HG03469 (cell line): Measurements from ENCODE around the gene GINS2.

Source experiments
- ATAC-seq: cut with Tn5 transposase; IDR thresholded peaks from one replicate; pipeline ENCODE4 v1.9.1; 2021; ENCODE audit warnings: mild to moderate bottlenecking, moderate library complexity, moderate number of reproducible peaks; ENCODE audit not compliant: unreplicated experiment

Gene GINS2

GRCh38 chr16:85690469-85691064, 1.8 kb upstream of the GINS2 start:
- ATAC-seq = no peak

GRCh38 chr16:85689950-85690320, 1.2 kb upstream of the GINS2 start:
- no peak for ATAC-seq

GRCh38 chr16:85689285-85689949, 663 bp upstream of the GINS2 start:
- ATAC-seq = no peak

GRCh38 chr16:85687651-85688471, 893 bp downstream of the GINS2 start:
- no peak for ATAC-seq

- no peak for ATAC-seq
These were observed 1.7 kb downstream of the GINS2 start for GRCh38 chr16:85686912-85687591.

GRCh38 chr16:85685251-85685650, 3.5 kb downstream of the GINS2 start:
- ATAC-seq = no peak

- no peak for ATAC-seq
These were observed 5.4 kb downstream of the GINS2 start for GRCh38 chr16:85683363-85683762.

GRCh38 chr16:85682516-85682915, 6.2 kb downstream of the GINS2 start:
- ATAC-seq = no peak

GRCh38 chr16:85681255-85681654, 7.5 kb downstream of the GINS2 start:
- no peak for ATAC-seq

GRCh38 chr16:85680352-85680944, 8.3 kb downstream of the GINS2 start:
- no peak for ATAC-seq

- ATAC-seq = no peak
These were observed 8.9 kb downstream of the GINS2 start for GRCh38 chr16:85679870-85680269.

- no peak for ATAC-seq
These were observed 9.9 kb downstream of the GINS2 start for GRCh38 chr16:85678821-85679220.

GRCh38 chr16:85678016-85678415, 10.7 kb downstream of the GINS2 start:
- ATAC-seq = no peak

GRCh38 chr16:85677383-85677967, 11.3 kb downstream of the GINS2 start:
- ATAC-seq = no peak

GRCh38 chr16:85676466-85676865, 12.3 kb downstream of the GINS2 start:
- ATAC-seq = no peak

- no peak for ATAC-seq
These were observed 13.4 kb downstream of the GINS2 start for GRCh38 chr16:85675251-85675874.

GRCh38 chr16:85674828-85675227, 13.9 kb downstream of the GINS2 start:
- ATAC-seq = no peak

- ATAC-seq = no peak
These were observed 14.4 kb downstream of the GINS2 start for GRCh38 chr16:85674418-85674755.

GRCh38 chr16:85673529-85674417, 15.0 kb downstream of the GINS2 start:
- no peak for ATAC-seq
